ENCODE data around the gene NUP188. TPM values are rescaled to one million over a fixed set of nuclear protein-coding genes. Genes with fewer than 3 reads are reported as not detected.
A peak's percentile ranks its signal among the peaks of the same experiment; 100 is the strongest.

NUP188 gene
- total and polyA plus RNA-seq, 2 of the 13 experiments (the other 11 are each of a cell fraction or from before 2014, with no cell fraction given), result 28.0 to 38.5 TPM

GRCh38 chr9:128917151-128917849 is 30.2 kb upstream of the NUP188 start (continued):
- TF ChIP-seq CBX2 (IDR thresholded peaks at IDR 0.05; ENCODE audit: low read depth, low read length) (no peak), CBX2 (CRISPR knock-in tag; IDR thresholded peaks at IDR 0.05; ENCODE audit: low read depth) (no peak), ZNF691 (CRISPR knock-in tag; IDR thresholded peaks at IDR 0.05; ENCODE audit: borderline replicate concordance, low read depth) (peak; percentile 61; the same call in 1 of the 2 replicates), PBX2 (CRISPR knock-in tag; IDR thresholded peaks at IDR 0.05) (no peak), ZNF331 (CRISPR knock-in tag; IDR thresholded peaks at IDR 0.05) (peak; percentile 0; the same call in 1 of the 2 replicates), ELK4 (CRISPR knock-in tag; IDR thresholded peaks at IDR 0.05; ENCODE audit: borderline replicate concordance) (no peak), EEA1 (CRISPR knock-in tag; IDR thresholded peaks at IDR 0.05; ENCODE audit: borderline replicate concordance) (no peak), ZNF883 (CRISPR knock-in tag; IDR thresholded peaks at IDR 0.05; ENCODE audit: not compliant biosample characterization) (peak; percentile 29), RXRA (CRISPR knock-in tag; IDR thresholded peaks at IDR 0.05) (no peak), HOXD1 (CRISPR knock-in tag; IDR thresholded peaks at IDR 0.05) (peak; percentile 16; the same call in 1 of the 2 replicates), EZH2 (conservative IDR thresholded peaks at IDR 0.05; ENCODE audit: low read depth, low read length) (no peak), KDM4B (CRISPR knock-in tag; IDR thresholded peaks at IDR 0.05) (no peak)
- TF ChIP-seq, protein P1, sequence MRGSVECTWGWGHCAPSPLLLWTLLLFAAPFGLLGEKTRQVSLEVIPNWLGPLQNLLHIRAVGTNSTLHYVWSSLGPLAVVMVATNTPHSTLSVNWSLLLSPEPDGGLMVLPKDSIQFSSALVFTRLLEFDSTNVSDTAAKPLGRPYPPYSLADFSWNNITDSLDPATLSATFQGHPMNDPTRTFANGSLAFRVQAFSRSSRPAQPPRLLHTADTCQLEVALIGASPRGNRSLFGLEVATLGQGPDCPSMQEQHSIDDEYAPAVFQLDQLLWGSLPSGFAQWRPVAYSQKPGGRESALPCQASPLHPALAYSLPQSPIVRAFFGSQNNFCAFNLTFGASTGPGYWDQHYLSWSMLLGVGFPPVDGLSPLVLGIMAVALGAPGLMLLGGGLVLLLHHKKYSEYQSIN (CRISPR knock-in tag; IDR thresholded peaks at IDR 0.05; ENCODE audit: borderline replicate concordance), result no peak
- TF ChIP-seq, protein P2, sequence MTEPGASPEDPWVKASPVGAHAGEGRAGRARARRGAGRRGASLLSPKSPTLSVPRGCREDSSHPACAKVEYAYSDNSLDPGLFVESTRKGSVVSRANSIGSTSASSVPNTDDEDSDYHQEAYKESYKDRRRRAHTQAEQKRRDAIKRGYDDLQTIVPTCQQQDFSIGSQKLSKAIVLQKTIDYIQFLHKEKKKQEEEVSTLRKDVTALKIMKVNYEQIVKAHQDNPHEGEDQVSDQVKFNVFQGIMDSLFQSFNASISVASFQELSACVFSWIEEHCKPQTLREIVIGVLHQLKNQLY (CRISPR knock-in tag; IDR thresholded peaks at IDR 0.05), result peak; percentile 70
- TF ChIP-seq, protein P3, sequence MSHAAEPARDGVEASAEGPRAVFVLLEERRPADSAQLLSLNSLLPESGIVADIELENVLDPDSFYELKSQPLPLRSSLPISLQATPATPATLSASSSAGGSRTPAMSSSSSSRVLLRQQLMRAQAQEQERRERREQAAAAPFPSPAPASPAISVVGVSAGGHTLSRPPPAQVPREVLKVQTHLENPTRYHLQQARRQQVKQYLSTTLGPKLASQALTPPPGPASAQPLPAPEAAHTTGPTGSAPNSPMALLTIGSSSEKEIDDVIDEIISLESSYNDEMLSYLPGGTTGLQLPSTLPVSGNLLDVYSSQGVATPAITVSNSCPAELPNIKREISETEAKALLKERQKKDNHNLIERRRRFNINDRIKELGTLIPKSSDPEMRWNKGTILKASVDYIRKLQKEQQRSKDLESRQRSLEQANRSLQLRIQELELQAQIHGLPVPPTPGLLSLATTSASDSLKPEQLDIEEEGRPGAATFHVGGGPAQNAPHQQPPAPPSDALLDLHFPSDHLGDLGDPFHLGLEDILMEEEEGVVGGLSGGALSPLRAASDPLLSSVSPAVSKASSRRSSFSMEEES (CRISPR knock-in tag; IDR thresholded peaks at IDR 0.05), result peak; percentile 45
- TF ChIP-seq, protein P4, sequence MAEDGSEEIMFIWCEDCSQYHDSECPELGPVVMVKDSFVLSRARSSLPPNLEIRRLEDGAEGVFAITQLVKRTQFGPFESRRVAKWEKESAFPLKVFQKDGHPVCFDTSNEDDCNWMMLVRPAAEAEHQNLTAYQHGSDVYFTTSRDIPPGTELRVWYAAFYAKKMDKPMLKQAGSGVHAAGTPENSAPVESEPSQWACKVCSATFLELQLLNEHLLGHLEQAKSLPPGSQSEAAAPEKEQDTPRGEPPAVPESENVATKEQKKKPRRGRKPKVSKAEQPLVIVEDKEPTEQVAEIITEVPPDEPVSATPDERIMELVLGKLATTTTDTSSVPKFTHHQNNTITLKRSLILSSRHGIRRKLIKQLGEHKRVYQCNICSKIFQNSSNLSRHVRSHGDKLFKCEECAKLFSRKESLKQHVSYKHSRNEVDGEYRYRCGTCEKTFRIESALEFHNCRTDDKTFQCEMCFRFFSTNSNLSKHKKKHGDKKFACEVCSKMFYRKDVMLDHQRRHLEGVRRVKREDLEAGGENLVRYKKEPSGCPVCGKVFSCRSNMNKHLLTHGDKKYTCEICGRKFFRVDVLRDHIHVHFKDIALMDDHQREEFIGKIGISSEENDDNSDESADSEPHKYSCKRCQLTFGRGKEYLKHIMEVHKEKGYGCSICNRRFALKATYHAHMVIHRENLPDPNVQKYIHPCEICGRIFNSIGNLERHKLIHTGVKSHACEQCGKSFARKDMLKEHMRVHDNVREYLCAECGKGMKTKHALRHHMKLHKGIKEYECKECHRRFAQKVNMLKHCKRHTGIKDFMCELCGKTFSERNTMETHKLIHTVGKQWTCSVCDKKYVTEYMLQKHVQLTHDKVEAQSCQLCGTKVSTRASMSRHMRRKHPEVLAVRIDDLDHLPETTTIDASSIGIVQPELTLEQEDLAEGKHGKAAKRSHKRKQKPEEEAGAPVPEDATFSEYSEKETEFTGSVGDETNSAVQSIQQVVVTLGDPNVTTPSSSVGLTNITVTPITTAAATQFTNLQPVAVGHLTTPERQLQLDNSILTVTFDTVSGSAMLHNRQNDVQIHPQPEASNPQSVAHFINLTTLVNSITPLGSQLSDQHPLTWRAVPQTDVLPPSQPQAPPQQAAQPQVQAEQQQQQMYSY (CRISPR knock-in tag; IDR thresholded peaks at IDR 0.05), result no peak
- TF ChIP-seq, protein P5, sequence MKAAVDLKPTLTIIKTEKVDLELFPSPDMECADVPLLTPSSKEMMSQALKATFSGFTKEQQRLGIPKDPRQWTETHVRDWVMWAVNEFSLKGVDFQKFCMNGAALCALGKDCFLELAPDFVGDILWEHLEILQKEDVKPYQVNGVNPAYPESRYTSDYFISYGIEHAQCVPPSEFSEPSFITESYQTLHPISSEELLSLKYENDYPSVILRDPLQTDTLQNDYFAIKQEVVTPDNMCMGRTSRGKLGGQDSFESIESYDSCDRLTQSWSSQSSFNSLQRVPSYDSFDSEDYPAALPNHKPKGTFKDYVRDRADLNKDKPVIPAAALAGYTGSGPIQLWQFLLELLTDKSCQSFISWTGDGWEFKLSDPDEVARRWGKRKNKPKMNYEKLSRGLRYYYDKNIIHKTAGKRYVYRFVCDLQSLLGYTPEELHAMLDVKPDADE (CRISPR knock-in tag; IDR thresholded peaks at IDR 0.05), result 0 out of 2 replicates have a peak, but pooled peaks have one; percentile 39

Measured in HepG2 (cell line).